ENCODE data around the gene ANAPC1. TPM values are rescaled to one million over a fixed set of nuclear protein-coding genes. Genes with fewer than 3 reads are reported as not detected.
A peak's percentile ranks its signal among the peaks of the same experiment; 100 is the strongest.
"Not testable (repeated sequence)": the region's sequence is repeated elsewhere in the genome, so short reads cannot be mapped to it uniquely, and the experiment has no call there.

Gene ANAPC1
- total RNA-seq, 2 experiments from 2014 or later = 34.0 to 39.5 TPM

GRCh38 chr2:111896576-111896975 lies 12.6 kb upstream of the ANAPC1 start:
- Mint-ChIP-seq H3K4me1 (ENCODE audit: low read depth) (peaks cover 23% of the 10 kb centered on the region), H3K36me3 (ENCODE audit: low read depth) (no peaks in the 10 kb centered on the region), H3K27ac (no peak overlapping the region), H3K9me3 (no peaks in the 10 kb centered on the region), H3K4me3 (peak overlapping the region; percentile 66), H3K27me3 (no peaks in the 10 kb centered on the region)
- ATAC-seq (ENCODE audit: poor library complexity) = no peak
- Histone ChIP-seq H3K27me3 (ENCODE audit: control insufficient read depth in 1 of 2, insufficient read depth in 2 of 2, low read length in 2 of 2) (peaks cover 7 to 11% of the 10 kb centered on the region in 2 experiments), H3K9me3 (ENCODE audit: control insufficient read depth in 1 of 2, insufficient read depth in 1 of 2, low read length in 2 of 2) (peaks cover 0 to 5% of the 10 kb centered on the region in 2 experiments), H3K4me1 (ENCODE audit: insufficient read depth, low read length) (peaks cover 23% of the 10 kb centered on the region), H3K4me3 (ENCODE audit: low read length) (no peak overlapping the region), H3K36me3 (ENCODE audit: insufficient read depth, low read length) (no peaks in the 10 kb centered on the region), H3K27ac (ENCODE audit: low read depth in 1 of 2, low read length in 2 of 2) (no peak overlapping the region)
- DNase-seq = no peak
- TF ChIP-seq, protein P1, sequence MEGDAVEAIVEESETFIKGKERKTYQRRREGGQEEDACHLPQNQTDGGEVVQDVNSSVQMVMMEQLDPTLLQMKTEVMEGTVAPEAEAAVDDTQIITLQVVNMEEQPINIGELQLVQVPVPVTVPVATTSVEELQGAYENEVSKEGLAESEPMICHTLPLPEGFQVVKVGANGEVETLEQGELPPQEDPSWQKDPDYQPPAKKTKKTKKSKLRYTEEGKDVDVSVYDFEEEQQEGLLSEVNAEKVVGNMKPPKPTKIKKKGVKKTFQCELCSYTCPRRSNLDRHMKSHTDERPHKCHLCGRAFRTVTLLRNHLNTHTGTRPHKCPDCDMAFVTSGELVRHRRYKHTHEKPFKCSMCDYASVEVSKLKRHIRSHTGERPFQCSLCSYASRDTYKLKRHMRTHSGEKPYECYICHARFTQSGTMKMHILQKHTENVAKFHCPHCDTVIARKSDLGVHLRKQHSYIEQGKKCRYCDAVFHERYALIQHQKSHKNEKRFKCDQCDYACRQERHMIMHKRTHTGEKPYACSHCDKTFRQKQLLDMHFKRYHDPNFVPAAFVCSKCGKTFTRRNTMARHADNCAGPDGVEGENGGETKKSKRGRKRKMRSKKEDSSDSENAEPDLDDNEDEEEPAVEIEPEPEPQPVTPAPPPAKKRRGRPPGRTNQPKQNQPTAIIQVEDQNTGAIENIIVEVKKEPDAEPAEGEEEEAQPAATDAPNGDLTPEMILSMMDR (IDR thresholded peaks at IDR 0.05) = no peak
- intact Hi-C loops (cut with DNase I, micrococcal nuclease) = no loop called here
- POLR2A ChIA-PET = no interaction called here
- CTCF ChIA-PET = interaction anchor here (1.0 kb wide), 1 partner anchor 9 kb away, joined by 3 read pairs; no protein-coding TSS in a partner anchor

DNA sequence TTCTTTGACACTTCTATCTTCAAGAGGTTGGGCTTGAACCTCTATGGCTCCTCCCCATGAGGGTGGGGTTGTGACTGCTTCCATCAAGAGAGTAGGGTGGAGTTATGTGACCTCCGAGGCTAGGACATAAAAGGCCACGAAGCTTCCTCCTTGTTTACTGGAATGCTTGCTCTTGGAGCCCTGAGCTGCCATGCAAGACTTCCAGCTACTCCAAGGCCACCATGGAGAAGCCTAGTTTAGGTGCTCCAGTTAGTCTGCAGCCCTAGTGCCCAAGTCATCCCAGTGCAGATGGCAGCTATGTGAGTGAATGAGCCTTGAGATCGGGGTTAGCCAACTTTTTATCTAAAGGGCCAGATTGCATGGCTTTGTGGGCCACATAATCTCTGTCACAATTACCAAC lies 12.0 kb upstream of the ANAPC1 start:
- ChIA-PET CTCF (interaction anchor here (1.0 kb wide), 1 partner anchor 8 kb away, joined by 3 read pairs; no protein-coding TSS in a partner anchor), POLR2A (interaction anchor here (0.6 kb wide), 1 partner anchor 8 kb away, joined by 3 read pairs; no protein-coding TSS in a partner anchor)
- no peak for ATAC-seq (ENCODE audit: poor library complexity)
- Mint-ChIP-seq H3K4me3 (peak overlapping the region; percentile 66), H3K4me1 (ENCODE audit: low read depth) (peaks cover 23% of the 10 kb centered on the region), H3K9me3 (no peaks in the 10 kb centered on the region), H3K27ac (no peak overlapping the region), H3K27me3 (no peaks in the 10 kb centered on the region), H3K36me3 (ENCODE audit: low read depth) (no peaks in the 10 kb centered on the region)
- TF ChIP-seq, protein P1 (IDR thresholded peaks at IDR 0.05) = no peak
- Histone ChIP-seq H3K27me3 (ENCODE audit: control insufficient read depth in 1 of 2, insufficient read depth in 2 of 2, low read length in 2 of 2) (peaks cover 7 to 11% of the 10 kb centered on the region in 2 experiments), H3K4me1 (ENCODE audit: insufficient read depth, low read length) (peaks cover 23% of the 10 kb centered on the region), H3K27ac (ENCODE audit: low read depth in 1 of 2, low read length in 2 of 2) (no peak overlapping the region), H3K4me3 (ENCODE audit: low read length) (no peak overlapping the region), H3K36me3 (ENCODE audit: insufficient read depth, low read length) (no peaks in the 10 kb centered on the region), H3K9me3 (ENCODE audit: control insufficient read depth in 1 of 2, insufficient read depth in 1 of 2, low read length in 2 of 2) (peaks cover 0 to 5% of the 10 kb centered on the region in 2 experiments)
- intact Hi-C loops (cut with DNase I, micrococcal nuclease) = no loop called here
- DNase-seq = no peak

- POLR2A ChIA-PET = interaction anchor here (1.5 to 1.8 kb wide), 2 partner anchors 22 to 171 kb away, joined by 4 to 11 read pairs; partner anchors contain the start of gene TMEM87B
- H3K9me3 ChIP-seq (ENCODE audit: control insufficient read depth in 1 of 2, insufficient read depth in 1 of 2, low read length in 2 of 2) = no peaks in the 10 kb centered on the region
- no peaks in the 10 kb centered on the region for H3K9me3 Mint-ChIP-seq
- H3K36me3 ChIP-seq (ENCODE audit: insufficient read depth, low read length) = peaks cover 2% of the 10 kb centered on the region
- ATAC-seq (ENCODE audit: poor library complexity) (no peak), DNase-seq (no peak)
- H3K27ac ChIP-seq (ENCODE audit: low read depth in 1 of 2, low read length in 2 of 2) = peak overlapping the region; percentile 73 to 84
- peaks cover 17% of the 10 kb centered on the region for H3K4me1 ChIP-seq (ENCODE audit: insufficient read depth, low read length)
- TF ChIP-seq, protein P1 (IDR thresholded peaks at IDR 0.05) = no peak
- no peaks in the 10 kb centered on the region for H3K27me3 Mint-ChIP-seq
- CTCF ChIA-PET = no interaction called here
- intact Hi-C loops (cut with DNase I, micrococcal nuclease) = loop anchor here in 1 of 2 experiments (5.0 to 10.0 kb wide), 4 partner anchors 390 to 880 kb away; partner anchors contain the start of genes CKAP2L, RGPD8, TTL and ZC3H6
- peak overlapping the region; percentile 93 for H3K27ac Mint-ChIP-seq
- peak overlapping the region; percentile 90 for H3K4me3 Mint-ChIP-seq
- no peaks in the 10 kb centered on the region for H3K27me3 ChIP-seq (ENCODE audit: control insufficient read depth in 1 of 2, insufficient read depth in 2 of 2, low read length in 2 of 2)
- peaks cover 14% of the 10 kb centered on the region for H3K36me3 Mint-ChIP-seq (ENCODE audit: low read depth)
- peak overlapping the region; percentile 83 for H3K4me3 ChIP-seq (ENCODE audit: low read length)
- H3K4me1 Mint-ChIP-seq (ENCODE audit: low read depth) = peaks cover 17% of the 10 kb centered on the region
Observed at GRCh38 chr2:111884592-111884964, 585 bp upstream of the ANAPC1 start.

DNA sequence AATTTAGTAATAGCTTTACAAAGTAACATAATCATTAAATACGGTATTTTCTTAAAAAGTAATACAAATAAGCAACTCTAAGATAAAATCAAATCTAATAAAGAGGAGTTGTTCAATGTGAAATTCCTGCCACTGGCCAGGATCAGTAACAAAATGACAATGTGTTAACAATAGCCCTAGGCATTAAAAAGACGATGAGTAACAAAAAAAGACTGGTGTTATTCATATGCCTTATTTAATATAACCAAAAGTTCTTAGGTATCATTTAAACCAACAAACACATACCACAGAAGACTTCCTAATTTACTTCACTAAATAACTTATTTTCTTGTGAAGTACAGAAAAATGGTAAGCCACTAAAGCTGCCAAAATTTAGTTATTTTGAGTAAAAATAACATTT lies 11.2 kb downstream of the ANAPC1 start:
- H3K4me3 ChIP-seq (ENCODE audit: low read length); H3K27ac Mint-ChIP-seq; intact Hi-C loops (cut with DNase I, micrococcal nuclease); ATAC-seq (ENCODE audit: poor library complexity); H3K4me1 Mint-ChIP-seq (ENCODE audit: low read depth); H3K9me3 Mint-ChIP-seq; H3K27me3 ChIP-seq (ENCODE audit: control insufficient read depth in 1 of 2, insufficient read depth in 2 of 2, low read length in 2 of 2); H3K4me3 Mint-ChIP-seq; H3K9me3 ChIP-seq (ENCODE audit: control insufficient read depth in 1 of 2, insufficient read depth in 1 of 2, low read length in 2 of 2); H3K4me1 ChIP-seq (ENCODE audit: insufficient read depth, low read length); POLR2A ChIA-PET; DNase-seq; H3K27me3 Mint-ChIP-seq; H3K27ac ChIP-seq (ENCODE audit: low read depth in 1 of 2, low read length in 2 of 2); CTCF ChIA-PET: not testable (repeated sequence)
- peaks cover 67% of the 10 kb centered on the region for H3K36me3 Mint-ChIP-seq (ENCODE audit: low read depth)
- peaks cover 17% of the 10 kb centered on the region for H3K36me3 ChIP-seq (ENCODE audit: insufficient read depth, low read length)

- H3K27ac ChIP-seq (ENCODE audit: low read depth in 1 of 2, low read length in 2 of 2); H3K27me3 ChIP-seq (ENCODE audit: control insufficient read depth in 1 of 2, insufficient read depth in 2 of 2, low read length in 2 of 2); POLR2A ChIA-PET; H3K9me3 ChIP-seq (ENCODE audit: control insufficient read depth in 1 of 2, insufficient read depth in 1 of 2, low read length in 2 of 2); H3K4me1 ChIP-seq (ENCODE audit: insufficient read depth, low read length); CTCF ChIA-PET; H3K27me3 Mint-ChIP-seq; H3K9me3 Mint-ChIP-seq; ATAC-seq (ENCODE audit: poor library complexity); intact Hi-C loops (cut with DNase I, micrococcal nuclease); H3K27ac Mint-ChIP-seq; H3K36me3 ChIP-seq (ENCODE audit: insufficient read depth, low read length); DNase-seq; H3K4me3 ChIP-seq (ENCODE audit: low read length); H3K4me3 Mint-ChIP-seq; H3K4me1 Mint-ChIP-seq (ENCODE audit: low read depth): not testable (repeated sequence)
- peaks cover 44% of the 10 kb centered on the region for H3K36me3 Mint-ChIP-seq (ENCODE audit: low read depth)
Observed at GRCh38 chr2:111865124-111865523, 18.9 kb downstream of the ANAPC1 start.

All from CD4-positive, alpha-beta T cell (primary cell).